ENCODE results near the gene CHD6.

GRCh38 chr20:41370176-41370575 is 248.0 kb downstream of the CHD6 start:
- TF ChIP-seq CTCF (IDR thresholded peaks at IDR 0.05), result no peak
- no peak for TF ChIP-seq POLR2AphosphoS5 (IDR thresholded peaks at IDR 0.05)
